AG09319 (cell line): Measurements from ENCODE around the gene BSG.

Source experiments
- DNase-seq: peaks from one replicate; pipeline ENCODE4 v3.0.0-alpha.2; 2010; ENCODE audit warnings: low read depth; ENCODE audit errors: extremely low read depth
- TF ChIP-seq, protein P1 (sequence below): IDR thresholded peaks from 2 replicates; pipeline ENCODE4 v1.5.1; 2011; ENCODE audit warnings: low read depth, mild to moderate bottlenecking, inconsistent platforms, low read length, moderate library complexity

Gene BSG

DNA sequence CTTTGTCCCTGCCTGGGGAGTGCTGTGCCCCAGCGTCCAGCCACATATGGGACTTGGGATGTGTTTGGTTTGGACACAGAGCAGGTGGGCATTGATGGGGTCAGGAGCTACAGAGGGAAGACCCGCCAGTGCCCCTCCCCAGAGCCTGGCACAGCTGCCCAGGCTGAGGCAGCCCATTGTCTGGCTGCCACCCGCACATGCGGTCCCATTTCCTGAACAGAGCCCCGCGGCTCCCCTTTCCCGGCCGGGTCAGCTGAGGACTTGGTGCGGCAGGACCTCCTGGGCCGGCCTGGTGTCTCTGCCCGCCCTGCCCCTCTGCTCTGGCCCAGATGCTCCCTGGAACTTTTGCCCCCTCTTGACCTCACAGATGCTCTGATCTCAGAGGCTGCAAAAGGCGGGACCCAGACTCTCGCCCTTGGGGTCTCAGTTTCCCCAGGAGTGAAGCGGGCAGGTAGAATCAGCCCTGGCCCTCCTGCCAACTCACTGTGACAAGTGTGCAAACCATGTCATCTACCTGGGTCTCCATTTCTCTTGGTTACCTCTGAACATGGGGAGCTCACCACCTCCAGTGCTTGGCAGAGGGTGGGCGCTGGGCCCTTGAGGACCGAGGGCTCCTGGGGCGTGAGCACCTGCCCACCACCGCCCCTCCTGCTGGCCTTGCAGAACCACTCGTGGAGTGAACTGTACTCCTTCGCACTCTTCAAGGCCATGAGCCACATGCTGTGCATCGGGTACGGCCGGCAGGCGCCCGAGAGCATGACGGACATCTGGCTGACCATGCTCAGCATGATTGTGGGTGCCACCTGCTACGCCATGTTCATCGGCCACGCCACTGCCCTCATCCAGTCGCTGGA, 35.1 kb downstream of the BSG start:
- no peak for DNase-seq
- TF ChIP-seq, protein P1, sequence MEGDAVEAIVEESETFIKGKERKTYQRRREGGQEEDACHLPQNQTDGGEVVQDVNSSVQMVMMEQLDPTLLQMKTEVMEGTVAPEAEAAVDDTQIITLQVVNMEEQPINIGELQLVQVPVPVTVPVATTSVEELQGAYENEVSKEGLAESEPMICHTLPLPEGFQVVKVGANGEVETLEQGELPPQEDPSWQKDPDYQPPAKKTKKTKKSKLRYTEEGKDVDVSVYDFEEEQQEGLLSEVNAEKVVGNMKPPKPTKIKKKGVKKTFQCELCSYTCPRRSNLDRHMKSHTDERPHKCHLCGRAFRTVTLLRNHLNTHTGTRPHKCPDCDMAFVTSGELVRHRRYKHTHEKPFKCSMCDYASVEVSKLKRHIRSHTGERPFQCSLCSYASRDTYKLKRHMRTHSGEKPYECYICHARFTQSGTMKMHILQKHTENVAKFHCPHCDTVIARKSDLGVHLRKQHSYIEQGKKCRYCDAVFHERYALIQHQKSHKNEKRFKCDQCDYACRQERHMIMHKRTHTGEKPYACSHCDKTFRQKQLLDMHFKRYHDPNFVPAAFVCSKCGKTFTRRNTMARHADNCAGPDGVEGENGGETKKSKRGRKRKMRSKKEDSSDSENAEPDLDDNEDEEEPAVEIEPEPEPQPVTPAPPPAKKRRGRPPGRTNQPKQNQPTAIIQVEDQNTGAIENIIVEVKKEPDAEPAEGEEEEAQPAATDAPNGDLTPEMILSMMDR: no peak

DNA sequence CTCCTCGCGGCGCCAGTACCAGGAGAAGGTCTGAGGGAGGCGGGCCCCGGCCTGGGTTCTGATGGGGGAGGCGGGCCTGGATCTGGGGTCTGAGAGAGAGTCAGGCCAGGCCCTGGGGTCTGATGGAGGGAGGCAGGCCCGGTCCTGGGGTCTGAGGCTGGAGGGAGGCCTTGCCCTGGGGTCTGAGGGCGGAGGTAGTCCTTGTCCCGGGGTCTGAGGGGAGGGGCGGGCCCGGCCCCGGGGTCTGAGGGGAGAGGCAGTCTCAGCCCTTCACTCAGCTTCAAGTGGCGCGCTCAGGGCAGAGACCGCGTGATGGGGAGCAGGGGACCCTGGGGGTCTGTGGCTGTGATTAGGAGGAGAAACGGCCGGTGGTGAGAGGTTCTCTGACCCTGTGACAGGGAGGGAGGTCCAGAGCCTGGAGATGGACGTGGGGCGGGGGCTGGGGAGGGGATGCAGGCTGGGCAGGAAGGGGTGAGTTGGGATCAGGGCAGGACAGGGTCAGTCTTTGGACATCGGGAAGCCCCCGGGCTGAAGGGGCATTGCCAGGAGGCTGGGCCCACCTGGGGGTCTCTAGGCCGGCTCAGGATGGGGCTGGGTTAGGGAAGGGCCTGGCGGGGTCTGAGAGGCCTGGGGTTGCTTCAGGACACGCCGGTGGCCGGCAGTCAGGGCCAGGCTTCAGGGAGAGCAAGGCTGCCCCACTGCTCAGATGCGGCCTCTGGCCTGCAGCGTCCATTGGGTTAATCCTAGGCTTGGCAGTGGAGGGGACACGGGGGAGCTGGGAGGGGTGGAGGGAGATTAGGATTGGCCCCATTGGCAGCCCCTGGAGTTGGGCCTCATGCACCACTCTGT, 36.0 kb downstream of the BSG start:
- TF ChIP-seq, protein P1: no peak
- no peak for DNase-seq

DNA sequence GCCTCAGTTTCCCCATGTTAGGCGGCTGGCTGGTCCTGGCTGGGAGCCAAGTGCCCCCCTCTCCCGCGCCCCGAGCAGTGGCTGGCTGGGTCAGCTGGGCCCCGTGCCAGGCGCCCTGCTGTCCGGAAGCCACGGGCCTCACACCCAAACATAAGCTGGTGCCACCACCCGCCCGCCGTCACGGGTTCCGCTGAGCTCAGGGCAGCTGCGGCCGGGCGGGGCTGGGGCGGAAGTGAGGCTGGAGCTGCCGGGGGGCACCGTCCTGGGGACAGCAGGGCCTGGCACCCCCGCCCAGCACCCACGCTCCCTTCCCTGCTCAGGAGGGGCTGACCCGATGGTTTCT, 36.6 kb downstream of the BSG start:
- TF ChIP-seq, protein P1: no peak
- DNase-seq: no peak

DNA sequence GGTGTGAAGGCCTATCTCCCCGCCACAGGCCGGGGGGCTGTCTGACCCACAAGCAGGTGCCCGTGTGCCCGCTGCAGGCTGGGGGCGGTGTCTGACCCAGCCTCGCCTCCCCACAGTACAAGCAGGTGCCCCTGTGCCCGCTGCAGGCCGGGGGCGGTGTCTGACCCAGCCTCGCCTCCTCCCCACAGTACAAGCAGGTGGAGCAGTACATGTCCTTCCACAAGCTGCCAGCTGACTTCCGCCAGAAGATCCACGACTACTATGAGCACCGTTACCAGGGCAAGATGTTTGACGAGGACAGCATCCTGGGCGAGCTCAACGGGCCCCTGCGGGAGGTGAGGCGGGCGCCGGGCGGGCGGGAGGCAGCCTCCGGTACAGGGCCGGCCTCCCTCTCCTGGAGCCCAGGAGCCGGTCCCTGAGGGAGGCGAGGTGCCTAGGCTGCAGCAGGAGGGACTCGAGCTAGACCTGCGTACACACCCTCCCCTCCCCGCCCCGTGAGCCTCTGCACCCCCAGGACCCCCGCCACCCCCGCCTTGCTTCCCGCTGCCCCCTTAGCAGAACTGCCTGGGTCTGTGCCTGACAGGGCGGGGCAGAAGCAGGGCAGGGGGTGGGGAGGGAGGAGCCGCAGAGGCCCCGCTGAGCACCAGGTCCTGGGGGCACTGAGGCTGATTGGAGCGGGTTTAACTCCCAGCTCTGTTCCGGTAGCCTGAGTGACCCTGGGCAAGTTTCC, 37.8 kb downstream of the BSG start:
- TF ChIP-seq, protein P1: no peak
- no peak for DNase-seq

DNA sequence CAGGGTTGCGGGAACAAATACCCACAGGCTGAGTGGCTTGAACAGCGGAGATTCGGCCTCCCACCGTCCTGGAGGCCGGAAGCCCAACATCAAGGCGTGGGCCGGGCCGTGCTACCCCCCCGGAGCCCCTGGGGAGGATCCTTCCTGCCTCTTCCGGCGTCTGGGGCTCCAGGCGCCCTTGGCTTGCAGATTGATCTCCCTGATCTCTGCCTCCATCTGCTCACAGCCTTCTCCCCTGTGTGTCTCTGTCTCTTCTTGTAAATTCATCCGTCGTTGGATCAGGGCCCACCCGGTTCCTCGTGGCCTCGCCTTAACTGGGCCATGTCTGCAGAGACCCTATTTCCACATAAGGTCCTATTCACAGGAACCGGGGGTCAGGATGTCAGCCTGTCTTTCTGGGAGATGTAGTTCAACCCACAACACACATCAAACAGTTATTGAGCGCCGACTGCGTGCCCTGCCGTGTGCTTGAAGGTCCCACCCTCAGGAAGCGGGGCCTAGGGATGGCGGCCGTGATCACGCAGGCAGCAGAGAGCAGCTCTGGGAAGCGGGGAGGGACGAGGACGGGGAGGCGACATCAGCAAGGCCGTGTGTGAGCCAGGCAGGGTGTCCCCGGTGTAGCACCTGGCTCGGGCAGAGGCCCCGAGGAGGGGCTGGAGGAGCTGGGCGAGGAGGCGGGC, 38.5 kb downstream of the BSG start:
- DNase-seq: no peak
- TF ChIP-seq, protein P1: no peak

DNA sequence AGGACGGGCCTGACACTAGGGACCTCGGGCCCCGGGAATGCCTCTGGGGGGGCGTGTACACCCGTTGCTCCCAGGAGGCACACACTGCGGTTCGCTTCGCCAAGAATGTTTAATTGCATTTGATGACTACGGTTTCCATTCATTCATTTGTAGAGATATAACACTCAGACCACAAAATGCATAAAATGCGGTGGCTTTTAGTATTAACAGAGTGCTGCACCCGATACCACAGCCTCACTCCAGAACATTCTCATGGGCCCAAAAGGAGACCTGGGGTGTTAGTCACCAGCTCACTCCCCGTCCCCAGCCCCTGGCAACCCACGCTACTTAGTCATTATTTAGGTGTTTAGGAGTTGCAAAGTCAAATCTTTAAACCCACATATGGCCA, 39.1 kb downstream of the BSG start:
- TF ChIP-seq, protein P1: no peak
- no peak for DNase-seq
